Omental fat pad (tissue), 4 donors: ENCODE data around the gene CYFIP2. TPM values are rescaled to one million over a fixed set of nuclear protein-coding genes. Genes with fewer than 3 reads are reported as not detected.

Source experiments
- ATAC-seq: fragments of 150-250 bp; one replicate; pipeline ENCODE4 v1.9.1; 2016; ENCODE audit warnings: mild to moderate bottlenecking, moderate library complexity; ENCODE audit not compliant: low FRiP score
- DNase-seq: peaks from one replicate; pipeline ENCODE4 v3.0.0-alpha.2; 2019; ENCODE audit warnings: low spot score
- total RNA-seq, 4 donors: library from RNA; depleted of rRNA; stranded (reverse); fragments of >200 nt; gene quantifications; one replicate each; pipeline ENCODE4 v1.1.0, GENCODE V29; 2016
- TF ChIP-seq, protein P1 (sequence below), 3 donors: fragments of 450-650 bp; IDR thresholded peaks; one replicate each; pipeline ENCODE4 v1.5.1; 2016 to 2017; ENCODE audit warnings: antibody characterized with exemption in 3 of 3, mild to moderate bottlenecking in 3 of 3, moderate library complexity in 2 of 3

The CYFIP2 gene
- total RNA-seq, 4 donors from 2014 or later: 12.7 to 25.5 (median 15.8) TPM

DNA sequence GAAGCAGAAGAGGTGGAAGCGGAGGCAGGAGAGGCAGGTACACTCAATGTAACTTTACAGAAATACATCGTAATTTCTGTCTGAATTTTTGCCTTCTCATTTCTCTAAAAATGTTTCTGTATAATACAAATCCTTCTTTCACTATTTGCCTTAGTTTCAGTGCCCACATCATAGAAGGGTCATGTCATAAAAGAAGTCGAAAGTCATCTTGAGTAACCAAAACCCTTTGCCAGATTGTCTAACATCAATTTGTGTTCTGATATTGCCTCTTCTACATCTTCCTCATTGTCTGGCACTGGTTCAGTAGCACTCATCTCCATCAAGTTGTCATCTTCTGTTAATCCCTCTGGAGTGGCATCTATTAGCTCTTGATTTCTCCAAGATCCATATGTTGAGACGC is 6.2 kb upstream of the CYFIP2 start:
- ATAC-seq (no peak), DNase-seq (no peak)
- TF ChIP-seq, protein P1, sequence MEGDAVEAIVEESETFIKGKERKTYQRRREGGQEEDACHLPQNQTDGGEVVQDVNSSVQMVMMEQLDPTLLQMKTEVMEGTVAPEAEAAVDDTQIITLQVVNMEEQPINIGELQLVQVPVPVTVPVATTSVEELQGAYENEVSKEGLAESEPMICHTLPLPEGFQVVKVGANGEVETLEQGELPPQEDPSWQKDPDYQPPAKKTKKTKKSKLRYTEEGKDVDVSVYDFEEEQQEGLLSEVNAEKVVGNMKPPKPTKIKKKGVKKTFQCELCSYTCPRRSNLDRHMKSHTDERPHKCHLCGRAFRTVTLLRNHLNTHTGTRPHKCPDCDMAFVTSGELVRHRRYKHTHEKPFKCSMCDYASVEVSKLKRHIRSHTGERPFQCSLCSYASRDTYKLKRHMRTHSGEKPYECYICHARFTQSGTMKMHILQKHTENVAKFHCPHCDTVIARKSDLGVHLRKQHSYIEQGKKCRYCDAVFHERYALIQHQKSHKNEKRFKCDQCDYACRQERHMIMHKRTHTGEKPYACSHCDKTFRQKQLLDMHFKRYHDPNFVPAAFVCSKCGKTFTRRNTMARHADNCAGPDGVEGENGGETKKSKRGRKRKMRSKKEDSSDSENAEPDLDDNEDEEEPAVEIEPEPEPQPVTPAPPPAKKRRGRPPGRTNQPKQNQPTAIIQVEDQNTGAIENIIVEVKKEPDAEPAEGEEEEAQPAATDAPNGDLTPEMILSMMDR (IDR thresholded peaks at IDR 0.05): no peak

DNA sequence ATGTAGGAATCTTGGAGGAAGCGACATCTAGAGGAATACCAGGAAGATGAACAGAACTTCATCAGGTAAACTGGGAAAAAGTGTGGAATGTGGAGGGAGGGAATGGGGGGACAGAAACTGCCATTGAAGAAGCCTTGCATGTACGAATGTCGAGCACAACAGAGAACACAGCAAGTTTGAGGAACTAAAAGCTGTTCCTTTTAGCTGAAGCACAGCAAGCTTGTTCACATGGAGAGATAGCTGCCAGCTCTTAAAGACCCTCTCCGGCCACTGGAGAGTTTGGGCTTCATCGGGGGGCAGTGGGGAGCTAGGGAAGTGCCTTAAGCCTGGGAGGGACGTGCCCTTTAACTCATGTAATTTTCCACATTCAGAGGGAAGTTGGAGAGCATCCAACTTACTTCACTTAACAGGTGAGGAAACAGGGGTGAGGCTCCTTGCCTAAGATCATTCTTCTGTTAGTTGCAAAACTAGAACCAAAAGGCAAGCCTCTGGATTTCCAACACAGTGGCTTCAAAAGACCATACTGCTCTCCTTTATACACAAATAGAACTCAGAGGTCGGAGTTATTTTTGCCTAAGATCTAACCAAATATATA is 2.3 kb upstream of the CYFIP2 start:
- TF ChIP-seq, protein P1 (IDR thresholded peaks at IDR 0.05): no peak
- ATAC-seq (no peak), DNase-seq (no peak)

DNA sequence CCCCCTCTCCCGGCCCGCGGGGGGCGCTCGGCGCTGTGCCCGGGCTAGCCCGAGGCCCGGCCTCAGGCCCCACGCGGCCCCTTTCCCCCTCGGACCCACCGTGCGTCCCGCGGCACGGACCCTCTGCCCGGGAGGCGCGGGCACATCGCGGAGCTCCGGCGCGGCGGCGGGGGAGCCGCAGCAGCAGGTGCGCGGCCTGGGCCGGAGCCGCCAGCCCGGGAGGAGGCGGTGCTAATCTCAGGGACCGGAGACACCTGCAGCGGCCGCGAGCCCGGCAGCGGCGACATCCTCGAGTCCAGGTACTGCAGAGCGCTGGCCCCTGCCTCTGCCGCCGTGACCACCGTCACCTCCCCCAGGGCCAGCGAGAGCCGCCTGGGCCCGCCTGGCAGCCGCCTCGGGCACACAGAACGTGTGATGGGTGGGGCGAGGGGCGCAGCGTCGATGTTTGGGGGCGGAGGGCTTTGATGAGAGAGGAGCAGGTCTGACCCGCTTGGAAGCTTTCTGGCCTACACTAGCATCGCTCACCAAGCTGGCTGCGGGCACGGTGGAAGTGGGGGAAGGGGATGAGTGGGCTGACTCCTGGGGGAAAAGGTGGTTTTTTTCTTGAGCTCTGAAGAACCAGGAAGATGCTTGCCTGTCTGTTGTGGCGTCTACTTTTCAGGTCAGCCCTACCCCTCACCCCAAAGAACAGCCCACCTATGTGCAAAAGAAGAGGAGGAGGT is 524 bp downstream of the CYFIP2 start:
- ATAC-seq (peak; percentile 46), DNase-seq (no peak)
- TF ChIP-seq, protein P1 (IDR thresholded peaks at IDR 0.05): no peak

DNA sequence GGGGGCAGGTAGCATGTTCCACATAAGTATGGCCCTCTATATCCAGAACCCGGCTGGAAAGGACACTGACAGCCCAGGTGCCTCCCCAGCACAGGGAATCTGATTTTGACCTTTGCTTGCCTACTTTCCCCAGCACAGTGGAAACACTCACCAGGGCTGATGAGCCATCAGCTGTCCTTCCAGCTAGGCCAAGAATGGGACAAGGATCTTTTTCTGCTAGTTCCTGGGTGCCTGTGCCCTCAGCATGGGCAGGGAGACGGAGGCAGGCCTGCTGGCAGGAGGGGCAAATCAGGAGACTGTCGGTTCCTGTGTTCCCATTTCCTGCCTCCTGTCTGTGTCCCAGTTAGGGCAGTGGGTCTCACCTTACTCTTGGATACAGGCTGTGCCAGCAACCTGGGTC is 1.1 kb downstream of the CYFIP2 start:
- TF ChIP-seq, protein P1 (IDR thresholded peaks at IDR 0.05): no peak
- ATAC-seq: no peak
- DNase-seq: no peak

- ATAC-seq: no peak
- DNase-seq: no peak
- TF ChIP-seq, protein P1 (IDR thresholded peaks at IDR 0.05): no peak
Measured at GRCh38 chr5:157267761-157268480, 2.0 kb downstream of the CYFIP2 start.

GRCh38 chr5:157269165-157269671 is 3.3 kb downstream of the CYFIP2 start:
- ATAC-seq: no peak

More at GRCh38 chr5:157269165-157269671, 3.3 kb downstream of the CYFIP2 start:
- TF ChIP-seq, protein P1 (IDR thresholded peaks at IDR 0.05): no peak
- DNase-seq: no peak
